H54 (cell line): ENCODE results near the gene HIPK4.
A peak's percentile ranks its signal among the peaks of the same experiment; 100 is the strongest.
"Not testable (repeated sequence)": the region's sequence is repeated elsewhere in the genome, so short reads cannot be mapped to it uniquely, and the experiment has no call there.

Source experiments
- DNase-seq: peaks from one replicate; pipeline ENCODE4 v3.0.0; 2011; ENCODE audit warnings: low spot score, mixed read lengths; ENCODE audit not compliant: insufficient read length
- FAIRE-seq: peaks from 3 replicates; lab custom pipeline; 2011; peaks lifted over from hg19 to GRCh38; lab: Jason Lieb, UNC
- POLR2A ChIP-seq: IDR thresholded peaks from 2 replicates; pipeline ENCODE4 v1.6.1; 2011; ENCODE audit warnings: low read depth, mild to moderate bottlenecking, low read length

Gene HIPK4, protein sequence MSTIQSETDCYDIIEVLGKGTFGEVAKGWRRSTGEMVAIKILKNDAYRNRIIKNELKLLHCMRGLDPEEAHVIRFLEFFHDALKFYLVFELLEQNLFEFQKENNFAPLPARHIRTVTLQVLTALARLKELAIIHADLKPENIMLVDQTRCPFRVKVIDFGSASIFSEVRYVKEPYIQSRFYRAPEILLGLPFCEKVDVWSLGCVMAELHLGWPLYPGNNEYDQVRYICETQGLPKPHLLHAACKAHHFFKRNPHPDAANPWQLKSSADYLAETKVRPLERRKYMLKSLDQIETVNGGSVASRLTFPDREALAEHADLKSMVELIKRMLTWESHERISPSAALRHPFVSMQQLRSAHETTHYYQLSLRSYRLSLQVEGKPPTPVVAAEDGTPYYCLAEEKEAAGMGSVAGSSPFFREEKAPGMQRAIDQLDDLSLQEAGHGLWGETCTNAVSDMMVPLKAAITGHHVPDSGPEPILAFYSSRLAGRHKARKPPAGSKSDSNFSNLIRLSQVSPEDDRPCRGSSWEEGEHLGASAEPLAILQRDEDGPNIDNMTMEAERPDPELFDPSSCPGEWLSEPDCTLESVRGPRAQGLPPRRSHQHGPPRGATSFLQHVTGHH

DNA sequence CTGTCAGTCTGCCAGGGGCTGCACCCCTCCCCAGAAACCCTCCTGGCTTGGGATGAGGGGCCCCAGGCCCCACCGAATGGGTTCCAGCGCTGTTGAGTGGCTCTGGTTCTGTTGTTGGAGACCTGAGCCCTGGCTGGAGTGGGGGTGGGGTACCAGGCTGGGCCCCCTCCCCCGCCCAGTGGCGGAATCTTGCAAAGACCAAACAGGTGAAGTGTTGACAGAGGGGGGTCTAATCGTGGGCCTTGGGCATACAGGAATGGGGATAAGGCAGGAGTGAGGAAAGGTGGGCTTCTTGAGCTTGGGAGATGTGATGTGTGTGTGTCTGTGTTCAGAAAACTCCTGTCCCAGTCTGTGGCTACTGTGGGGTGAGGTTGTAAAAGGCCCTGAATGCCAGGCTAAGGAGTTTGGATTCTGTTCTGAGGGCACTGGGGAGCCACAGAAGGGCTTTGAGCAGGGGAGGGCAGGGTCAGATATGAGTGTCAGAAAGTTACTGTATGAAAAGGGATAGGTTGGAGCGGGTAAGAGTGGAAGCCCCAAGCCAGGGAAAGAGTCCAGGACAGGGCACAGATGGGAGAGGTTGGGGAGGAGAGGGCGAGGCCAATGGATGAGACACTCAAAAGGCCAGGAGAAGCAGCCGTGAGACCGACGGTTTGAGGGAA, at the start of gene HIPK4:
TSS of gene HIPK4 (minus strand) at position 98 of the 659 bp plus-strand sequence. CDS start 279 bp downstream, outside the sequence.
- DNase-seq = no peak
- FAIRE-seq = no peak
- TF ChIP-seq POLR2A = no peak

DNA sequence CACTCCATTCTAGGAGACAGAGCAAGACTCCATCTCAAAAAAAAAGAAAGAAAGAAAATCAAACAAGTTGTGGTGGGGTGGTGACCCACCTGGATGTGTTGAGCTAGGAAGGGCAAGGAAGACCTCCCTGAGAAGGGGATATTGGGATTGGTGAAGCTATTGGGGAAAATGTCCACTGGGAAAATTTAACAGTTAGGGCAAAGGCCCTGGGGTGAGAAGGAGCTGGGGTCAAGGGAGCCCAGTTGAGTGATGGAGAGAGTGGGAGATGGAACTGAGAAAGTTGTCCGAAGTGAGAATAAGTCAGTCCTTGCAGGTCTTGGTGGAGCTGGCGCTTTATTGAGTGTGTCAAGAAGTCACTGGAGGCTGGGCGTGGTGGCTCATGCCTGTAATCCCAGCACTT, 48.3 kb upstream of the HIPK4 start:
- TF ChIP-seq POLR2A = no peak
- no peak for DNase-seq
- FAIRE-seq = no peak

DNA sequence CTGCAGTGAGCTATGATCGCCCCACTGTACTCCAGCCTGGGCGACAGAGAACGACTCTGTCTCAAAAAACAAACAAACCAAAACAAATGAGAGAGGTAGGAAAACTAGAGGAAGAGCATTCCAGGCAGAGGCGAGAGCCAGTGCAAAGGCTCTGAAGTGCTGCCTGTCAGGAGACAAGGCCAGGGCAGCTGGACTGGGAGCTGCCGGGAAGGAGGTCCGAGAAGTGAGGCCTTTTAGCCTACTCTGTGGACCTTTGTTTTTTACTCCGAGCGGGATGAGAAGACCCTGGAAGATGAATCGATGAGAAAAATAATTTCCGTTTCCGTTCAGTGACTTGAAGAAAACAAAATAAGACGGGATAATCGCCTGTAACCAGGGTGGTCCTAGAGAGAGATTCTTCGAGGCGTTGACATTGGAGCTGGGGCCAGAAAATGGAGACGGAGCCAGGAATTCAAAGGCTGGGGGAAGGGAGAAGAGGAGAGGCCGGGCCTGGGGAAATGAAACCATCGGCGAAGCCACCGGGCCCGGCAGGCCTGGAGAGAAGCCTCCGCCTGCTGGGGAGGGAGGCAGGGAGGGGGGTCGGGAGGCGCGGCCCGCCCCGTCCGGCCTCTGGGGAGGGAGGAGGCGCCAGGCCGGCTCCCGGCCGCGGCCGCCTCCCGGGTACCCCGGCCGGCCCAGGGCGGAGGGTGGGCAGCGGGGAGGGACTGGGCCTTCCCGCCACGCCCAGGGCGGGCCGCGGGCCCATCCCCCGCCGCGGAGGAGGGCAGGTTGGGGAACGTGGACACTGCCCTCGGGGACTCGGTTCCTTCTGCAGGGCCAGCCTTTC, 43.6 kb upstream of the HIPK4 start:
- TF ChIP-seq POLR2A = peak; percentile 17; the same call in 1 of the 2 replicates
- FAIRE-seq = no peak
- DNase-seq = peak; percentile 90

DNA sequence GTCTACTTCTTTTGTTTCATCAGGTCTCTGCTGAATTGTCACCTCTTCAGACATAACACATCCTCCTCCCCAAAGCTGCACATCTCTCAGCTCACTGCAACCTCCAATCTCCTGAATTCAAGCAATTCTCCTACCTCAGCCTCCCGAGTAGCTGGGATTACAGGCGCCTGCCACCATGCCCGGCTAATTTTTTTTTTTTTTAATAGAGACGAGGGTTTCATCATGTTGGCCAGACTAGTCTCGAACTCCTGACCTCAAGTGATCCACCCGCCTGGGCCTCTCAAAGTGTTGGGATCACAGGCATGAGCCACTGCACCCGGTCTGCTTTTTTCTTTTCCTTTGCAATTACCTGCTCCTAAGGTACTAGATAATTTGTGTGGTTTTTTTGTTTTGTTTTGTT, 42.8 kb upstream of the HIPK4 start:
- not testable (repeated sequence) for FAIRE-seq

DNA sequence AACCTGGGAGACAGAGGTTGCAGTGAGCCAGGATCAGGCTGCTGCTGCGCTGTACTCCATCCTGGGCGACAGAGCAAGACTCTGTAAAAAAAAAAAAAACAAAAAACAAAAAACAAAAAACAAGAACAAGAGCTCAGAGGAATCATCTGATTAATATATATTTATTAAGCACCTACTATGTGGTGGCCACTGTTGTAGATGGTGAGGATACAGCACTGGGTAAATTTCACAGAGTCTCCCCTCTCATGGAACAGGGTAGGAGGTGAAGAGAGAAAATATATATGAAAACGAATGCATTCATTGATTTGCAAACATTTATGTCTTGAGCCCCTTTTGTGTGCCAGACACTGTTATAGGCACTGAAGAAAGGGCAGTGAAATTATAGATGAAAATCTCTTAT, 41.7 kb upstream of the HIPK4 start:
- DNase-seq (no peak), FAIRE-seq (no peak)
- no peak for TF ChIP-seq POLR2A

More for the DNA sequence above, 42.8 kb upstream of the HIPK4 start:
- not testable (repeated sequence) for DNase-seq

DNA sequence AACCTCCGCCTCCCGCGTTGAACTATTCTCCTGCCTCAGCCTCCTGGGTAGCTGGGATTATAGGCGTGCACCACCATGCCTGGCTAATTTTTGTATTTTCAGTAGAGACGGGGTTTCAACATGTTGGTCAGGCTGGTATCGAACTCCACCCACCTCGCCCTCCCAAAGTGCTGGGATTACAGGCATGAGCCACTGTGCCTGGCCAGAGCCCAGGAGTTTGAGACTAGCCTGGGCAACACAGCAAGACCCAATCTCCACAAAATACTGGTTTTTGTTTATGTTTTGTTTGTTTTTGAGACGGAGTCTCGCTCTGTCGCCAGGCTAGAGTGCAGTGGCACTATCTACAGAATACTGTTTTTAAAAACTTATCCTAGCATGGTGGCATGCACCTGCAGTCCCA, 40.3 kb upstream of the HIPK4 start:
- not testable (repeated sequence) for FAIRE-seq, DNase-seq

DNA sequence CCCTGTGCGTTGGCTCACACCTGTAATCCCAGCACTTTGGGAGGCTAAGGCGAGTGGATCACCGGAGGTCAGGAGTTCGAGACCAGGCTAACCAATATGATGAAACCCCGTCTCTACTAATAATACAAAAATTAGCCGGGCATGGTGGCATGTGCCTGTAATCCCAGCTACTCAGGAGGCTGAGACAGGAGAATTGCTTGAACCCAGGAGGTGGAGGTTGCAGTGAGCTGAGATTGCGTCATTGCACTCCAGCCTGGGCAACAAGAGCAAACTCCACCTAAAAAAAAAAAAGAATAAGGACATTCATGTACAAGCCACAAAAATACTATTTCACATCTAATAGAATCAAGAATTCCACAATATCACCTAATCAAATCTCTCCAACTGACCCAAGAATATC, 38.2 kb upstream of the HIPK4 start:
- not testable (repeated sequence) for FAIRE-seq

DNA sequence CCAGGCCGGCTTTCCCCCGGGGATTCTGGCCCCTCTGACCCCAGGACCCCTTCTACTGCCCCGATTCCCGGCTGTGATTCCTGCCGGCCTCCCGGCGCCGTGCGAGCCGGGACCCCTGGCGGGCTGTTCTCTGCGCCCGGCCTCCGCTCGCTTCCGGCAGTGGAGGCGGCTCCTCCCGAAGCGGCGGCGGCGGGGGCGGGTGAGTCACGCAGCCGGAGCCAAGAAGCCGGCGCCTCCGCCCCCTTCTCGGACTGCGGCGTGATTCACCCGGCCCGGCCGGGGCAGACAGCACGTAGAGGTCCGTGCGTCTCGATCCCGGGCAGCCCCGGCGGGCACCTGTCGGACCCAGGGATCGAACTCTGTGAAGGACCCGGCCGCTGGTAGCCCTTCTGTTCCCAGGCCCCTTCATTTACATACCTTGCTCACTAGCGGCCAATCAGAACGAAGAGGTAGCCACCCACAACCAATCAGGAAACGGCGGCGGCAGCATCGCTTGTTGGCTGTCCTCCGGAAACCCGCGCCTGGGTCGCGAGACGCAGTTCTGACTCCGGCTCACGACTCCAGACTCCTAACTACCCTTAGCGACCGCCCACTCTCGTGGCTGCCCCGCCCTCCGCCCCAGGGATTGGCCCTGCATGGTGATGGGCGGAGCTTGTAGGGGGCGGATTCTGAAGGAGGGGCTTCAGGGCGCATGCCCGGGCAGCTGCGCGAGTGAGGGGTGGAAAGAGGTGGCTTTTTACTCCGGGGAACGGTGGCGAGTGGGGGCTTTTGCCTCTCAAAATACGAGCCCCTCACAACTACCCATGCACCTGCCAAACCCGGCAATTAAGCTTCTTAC, 35.7 kb upstream of the HIPK4 start, which contains the start of gene SERTAD1:
TSS of gene SERTAD1 (minus strand) at position 543 of the 838 bp plus-strand sequence. CDS start 2,446 bp downstream, outside the sequence.
- TF ChIP-seq POLR2A = peak; percentile 100
- DNase-seq (peak; percentile 98), FAIRE-seq (peak; percentile 81)

More for the DNA sequence above, 38.2 kb upstream of the HIPK4 start:
- DNase-seq = not testable (repeated sequence)

DNA sequence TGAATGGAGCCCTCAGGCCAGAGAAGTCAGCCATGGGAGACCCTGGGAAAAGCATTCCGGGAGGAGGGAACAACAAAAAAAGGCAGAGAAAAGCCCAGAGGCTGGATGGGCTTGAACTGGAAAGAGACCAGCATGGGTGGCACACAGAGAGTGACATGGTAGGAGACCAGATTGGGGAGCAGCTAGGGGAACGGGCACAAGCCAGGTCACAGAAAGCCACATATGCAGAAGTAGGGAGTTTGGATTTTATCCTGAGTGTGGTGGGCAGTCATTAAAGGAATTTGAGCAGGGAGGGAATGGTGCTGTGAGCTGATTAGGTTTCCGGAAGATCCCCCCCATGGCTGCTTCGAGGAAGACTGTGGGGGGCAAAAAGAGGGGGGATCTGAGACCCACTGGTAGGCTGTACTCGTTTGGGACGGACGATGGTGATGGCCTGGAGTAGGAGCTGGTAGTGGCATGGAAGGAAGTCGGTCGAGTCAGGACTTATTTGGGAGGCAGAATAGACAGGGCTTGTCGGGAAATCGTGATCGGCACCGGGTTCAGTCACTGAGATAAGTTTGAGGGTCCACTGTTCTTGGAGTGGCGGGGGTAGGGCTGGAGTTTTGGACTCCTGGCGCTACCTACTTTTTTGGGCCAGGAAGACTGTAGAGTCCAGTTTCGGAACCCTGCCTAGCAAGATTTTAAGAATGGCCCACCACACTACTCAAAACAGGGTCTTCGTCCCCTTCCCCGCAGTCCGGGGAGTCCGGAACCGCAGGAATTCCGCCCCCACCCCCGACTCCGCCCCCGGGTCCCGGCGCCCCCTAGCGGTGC, 34.9 kb upstream of the HIPK4 start:
- no peak for DNase-seq
- TF ChIP-seq POLR2A = peak; percentile 16; the same call in 1 of the 2 replicates
- FAIRE-seq = no peak

DNA sequence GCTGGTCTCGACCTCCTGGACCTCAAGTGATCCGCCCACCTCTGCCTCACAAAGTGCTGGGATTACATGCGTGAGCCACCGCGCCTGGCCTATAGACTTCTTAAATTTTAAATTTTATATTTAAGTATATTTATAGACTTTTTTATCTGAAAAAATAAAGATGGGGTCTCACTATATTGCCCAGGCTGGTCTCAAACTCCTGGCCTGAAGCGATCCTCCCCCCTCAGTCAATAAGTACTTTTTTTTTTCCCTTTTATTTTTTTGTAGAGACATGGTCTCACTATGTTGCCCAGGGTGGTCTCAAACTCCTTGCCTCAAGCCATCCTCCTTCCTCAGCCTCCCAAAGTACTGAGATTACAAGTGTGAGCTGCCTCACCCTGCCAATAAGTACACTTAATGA, 34.0 kb upstream of the HIPK4 start:
- no peak for DNase-seq
- no peak for FAIRE-seq
- TF ChIP-seq POLR2A = no peak

DNA sequence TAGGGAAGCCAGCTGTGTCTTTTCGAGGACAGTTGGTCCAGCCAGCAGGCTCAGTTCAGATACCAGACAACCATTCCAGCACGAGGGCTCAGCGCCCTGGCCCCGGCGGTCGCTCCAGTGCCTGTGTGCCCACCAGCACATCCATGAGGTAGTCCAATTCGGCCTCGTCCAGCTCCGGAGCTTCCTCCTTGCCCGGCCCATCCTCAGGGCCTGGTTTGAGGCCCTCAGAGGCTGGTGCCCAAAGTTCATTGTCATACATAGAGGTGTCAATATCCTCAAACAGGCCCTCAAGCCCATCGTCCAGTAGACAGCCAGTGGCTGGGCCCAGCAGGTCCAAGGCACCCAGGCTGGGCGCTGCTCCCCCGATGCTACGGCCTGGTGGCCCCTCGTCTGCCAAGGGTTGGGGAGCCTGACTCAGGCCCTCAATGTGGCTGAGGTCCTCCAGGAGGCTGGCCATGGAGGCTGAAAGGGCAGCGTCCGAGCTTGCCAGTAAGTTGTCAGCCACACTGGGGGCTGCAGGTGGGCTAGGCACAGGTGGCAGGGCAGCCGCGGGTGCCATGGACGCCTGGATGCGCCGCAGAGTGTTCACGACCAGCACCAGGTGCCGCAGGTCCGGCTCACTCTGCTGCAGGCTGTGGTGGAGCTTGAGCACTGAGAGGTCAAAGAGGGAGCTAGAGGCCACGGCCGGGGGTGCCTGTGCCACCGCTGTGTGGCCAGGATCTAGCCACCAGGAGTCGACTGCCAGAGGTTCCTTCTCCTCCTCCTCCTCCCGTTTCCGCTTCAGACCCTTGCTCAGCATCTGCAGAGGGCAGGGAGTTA, 33.0 kb upstream of the HIPK4 start:
- FAIRE-seq (no peak), DNase-seq (no peak)
- no peak for TF ChIP-seq POLR2A
